Measurements from ENCODE around the gene SLC22A5. TPM values are rescaled to one million over a fixed set of nuclear protein-coding genes. Genes with fewer than 3 reads are reported as not detected.

SLC22A5 gene
- polyA plus RNA-seq, 2 of the 4 experiments (the other 2 are of a cell fraction) = 27.4 to 35.3 TPM

DNA sequence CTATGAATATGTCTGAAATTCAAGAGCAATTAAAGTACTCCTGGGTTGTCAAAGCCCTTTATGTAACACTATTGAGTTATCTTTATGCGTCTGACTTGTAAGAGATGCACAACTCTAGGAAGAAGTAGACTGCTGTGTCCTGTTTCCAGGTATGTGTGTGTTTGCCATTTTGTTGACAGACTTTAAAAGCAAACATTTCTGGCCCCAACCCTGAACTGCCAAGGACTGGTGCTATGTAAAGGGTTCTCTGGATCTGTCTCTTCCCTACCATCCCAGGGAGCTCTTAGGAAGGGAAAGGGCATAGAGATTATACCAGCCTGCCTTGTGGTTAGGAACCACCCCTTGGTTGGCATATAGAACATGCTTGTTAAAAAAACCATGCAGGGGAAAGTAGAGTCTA lies 12.1 kb downstream of the SLC22A5 start:
- ATAC-seq = no peak
- DNase-seq (ENCODE audit: low read depth in 1 of 2, low spot score in 1 of 2) = no peak
- no peak overlapping the region for H3K4me2 ChIP-seq
- H3K9me3 ChIP-seq = no peaks in the 10 kb centered on the region
- no peak overlapping the region for H3K4me3 ChIP-seq
- POLR2A ChIA-PET = no interaction called here
- no peak for TF ChIP-seq HDAC2 (IDR thresholded peaks at IDR 0.05)
- TF ChIP-seq NPAS2 (CRISPR knock-in tag; IDR thresholded peaks at IDR 0.05; ENCODE audit: borderline replicate concordance) = no peak
- no peak for TF ChIP-seq CBX8 (IDR thresholded peaks at IDR 0.05)
- no peak for TF ChIP-seq POLR2A (IDR thresholded peaks at IDR 0.05; ENCODE audit: low read length)
- no peak for TF ChIP-seq EHMT2 (IDR thresholded peaks at IDR 0.05; ENCODE audit: low read depth)
- TF ChIP-seq CBX2 (IDR thresholded peaks at IDR 0.05; ENCODE audit: borderline replicate concordance, low read depth) = no peak
- TF ChIP-seq, protein P1, sequence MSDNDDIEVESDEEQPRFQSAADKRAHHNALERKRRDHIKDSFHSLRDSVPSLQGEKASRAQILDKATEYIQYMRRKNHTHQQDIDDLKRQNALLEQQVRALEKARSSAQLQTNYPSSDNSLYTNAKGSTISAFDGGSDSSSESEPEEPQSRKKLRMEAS (IDR thresholded peaks at IDR 0.05) = no peak
- TF ChIP-seq, protein P2, sequence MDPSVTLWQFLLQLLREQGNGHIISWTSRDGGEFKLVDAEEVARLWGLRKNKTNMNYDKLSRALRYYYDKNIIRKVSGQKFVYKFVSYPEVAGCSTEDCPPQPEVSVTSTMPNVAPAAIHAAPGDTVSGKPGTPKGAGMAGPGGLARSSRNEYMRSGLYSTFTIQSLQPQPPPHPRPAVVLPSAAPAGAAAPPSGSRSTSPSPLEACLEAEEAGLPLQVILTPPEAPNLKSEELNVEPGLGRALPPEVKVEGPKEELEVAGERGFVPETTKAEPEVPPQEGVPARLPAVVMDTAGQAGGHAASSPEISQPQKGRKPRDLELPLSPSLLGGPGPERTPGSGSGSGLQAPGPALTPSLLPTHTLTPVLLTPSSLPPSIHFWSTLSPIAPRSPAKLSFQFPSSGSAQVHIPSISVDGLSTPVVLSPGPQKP (IDR thresholded peaks at IDR 0.05; ENCODE audit: low read depth, low read length) = no peak
- TF ChIP-seq MYC (IDR thresholded peaks at IDR 0.05; ENCODE audit: borderline replicate concordance, low read length) = no peak
- FAIRE-seq = no peak
- 80% methylated on average over 1 of the region's 1 CpG for WGBS (ENCODE audit: missing lambda C conversion rate)
- no peak overlapping the region for H3K27ac ChIP-seq
- H3K4me1 ChIP-seq = peaks cover 25% of the 10 kb centered on the region
- CTCF ChIA-PET = interaction anchor here (2.8 to 9.4 kb wide), 4 partner anchors 13 to 501 kb away, joined by 6 to 98 read pairs (median 23); partner anchors contain the start of gene SLC22A5

DNA sequence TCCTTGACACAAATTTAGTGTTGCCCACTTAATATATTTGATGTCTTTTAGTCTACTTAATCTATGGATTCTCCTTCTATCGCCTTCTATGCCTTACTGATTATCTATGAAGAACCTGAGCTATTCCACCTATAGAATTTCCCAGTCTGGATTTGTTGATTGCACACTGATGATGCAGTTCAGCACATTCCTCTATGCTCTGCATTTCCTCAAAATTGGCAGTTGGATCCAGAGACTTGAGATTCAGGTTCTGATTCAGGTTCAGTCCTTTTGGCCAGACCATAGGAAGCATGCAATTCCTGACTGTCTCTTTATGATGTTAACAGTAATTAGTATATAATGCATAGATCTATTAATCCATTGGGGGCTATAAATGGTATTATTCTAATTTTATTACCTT lies 13.8 kb downstream of the SLC22A5 start:
- ChIA-PET POLR2A (no interaction called here), CTCF (interaction anchor here (0.9 to 9.4 kb wide), 9 partner anchors 14 to 320 kb away, joined by 3 to 98 read pairs (median 7); partner anchors contain the start of genes IRF1 and SLC22A5)
- Histone ChIP-seq H3K4me1 (peaks cover 41% of the 10 kb centered on the region), H3K9me3 (no peaks in the 10 kb centered on the region), H3K27ac (no peak overlapping the region), H3K4me3 (no peak overlapping the region), H3K4me2 (no peak overlapping the region)
- WGBS (ENCODE audit: missing lambda C conversion rate) = 90% methylated on average over 1 of the region's 1 CpG
- ATAC-seq = no peak
- no peak for DNase-seq (ENCODE audit: low read depth in 1 of 2, low spot score in 1 of 2)
- FAIRE-seq = no peak
- TF ChIP-seq CHD2 (IDR thresholded peaks at IDR 0.05; ENCODE audit: low read length, partially characterized antibody) = no peak
- TF ChIP-seq, protein P3, sequence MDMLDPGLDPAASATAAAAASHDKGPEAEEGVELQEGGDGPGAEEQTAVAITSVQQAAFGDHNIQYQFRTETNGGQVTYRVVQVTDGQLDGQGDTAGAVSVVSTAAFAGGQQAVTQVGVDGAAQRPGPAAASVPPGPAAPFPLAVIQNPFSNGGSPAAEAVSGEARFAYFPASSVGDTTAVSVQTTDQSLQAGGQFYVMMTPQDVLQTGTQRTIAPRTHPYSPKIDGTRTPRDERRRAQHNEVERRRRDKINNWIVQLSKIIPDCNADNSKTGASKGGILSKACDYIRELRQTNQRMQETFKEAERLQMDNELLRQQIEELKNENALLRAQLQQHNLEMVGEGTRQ (IDR thresholded peaks at IDR 0.05) = no peak
- TF ChIP-seq, protein P4, sequence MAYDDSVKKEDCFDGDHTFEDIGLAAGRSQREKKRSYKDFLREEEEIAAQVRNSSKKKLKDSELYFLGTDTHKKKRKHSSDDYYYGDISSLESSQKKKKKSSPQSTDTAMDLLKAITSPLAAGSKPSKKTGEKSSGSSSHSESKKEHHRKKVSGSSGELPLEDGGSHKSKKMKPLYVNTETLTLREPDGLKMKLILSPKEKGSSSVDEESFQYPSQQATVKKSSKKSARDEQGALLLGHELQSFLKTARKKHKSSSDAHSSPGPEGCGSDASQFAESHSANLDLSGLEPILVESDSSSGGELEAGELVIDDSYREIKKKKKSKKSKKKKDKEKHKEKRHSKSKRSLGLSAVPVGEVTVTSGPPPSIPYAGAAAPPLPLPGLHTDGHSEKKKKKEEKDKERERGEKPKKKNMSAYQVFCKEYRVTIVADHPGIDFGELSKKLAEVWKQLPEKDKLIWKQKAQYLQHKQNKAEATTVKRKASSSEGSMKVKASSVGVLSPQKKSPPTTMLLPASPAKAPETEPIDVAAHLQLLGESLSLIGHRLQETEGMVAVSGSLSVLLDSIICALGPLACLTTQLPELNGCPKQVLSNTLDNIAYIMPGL (CRISPR knock-in tag; IDR thresholded peaks at IDR 0.05; ENCODE audit: borderline replicate concordance) = no peak
- TF ChIP-seq FOSB (CRISPR knock-in tag; IDR thresholded peaks at IDR 0.05) = no peak
- no peak for TF ChIP-seq RNF2 (IDR thresholded peaks at IDR 0.05; ENCODE audit: borderline replicate concordance, low read depth)
- no peak for TF ChIP-seq HOXA7 (CRISPR knock-in tag; IDR thresholded peaks at IDR 0.05)
- no peak for TF ChIP-seq RFX5 (IDR thresholded peaks at IDR 0.05)
- TF ChIP-seq ESRRA (IDR thresholded peaks at IDR 0.05; ENCODE audit: borderline replicate concordance, low read length) = no peak
- TF ChIP-seq, protein P5, sequence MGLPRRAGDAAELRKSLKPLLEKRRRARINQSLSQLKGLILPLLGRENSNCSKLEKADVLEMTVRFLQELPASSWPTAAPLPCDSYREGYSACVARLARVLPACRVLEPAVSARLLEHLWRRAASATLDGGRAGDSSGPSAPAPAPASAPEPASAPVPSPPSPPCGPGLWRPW (IDR thresholded peaks at IDR 0.05) = no peak
- TF ChIP-seq, protein P2 (IDR thresholded peaks at IDR 0.05; ENCODE audit: low read depth, low read length) = no peak
- no peak for TF ChIP-seq NR3C1 (IDR thresholded peaks at IDR 0.05)
- no peak for TF ChIP-seq SREBF2 (IDR thresholded peaks at IDR 0.05)
- no peak for TF ChIP-seq JUN (IDR thresholded peaks at IDR 0.05)
- no peak for TF ChIP-seq POLR2AphosphoS2 (conservative IDR thresholded peaks at IDR 0.05; ENCODE audit: low read length)
